T-helper 1 cell treated with Interleukin-12 subunit alpha and Interleukin-12 subunit beta and Interleukin-4 antibody, amounts not matched to agents 30 μg/mL and 1 μg/mL, for 36 hours (primary cell): ENCODE results near the gene PLCL1.

Experiments
- H3K27ac Mint-ChIP-seq: one replicate; pipeline ENCODE4 v1.8.0; 2021; ENCODE audit warnings: mild to moderate bottlenecking, mixed read lengths
- H3K27me3 Mint-ChIP-seq: one replicate; pipeline ENCODE4 v1.8.0; 2021; ENCODE audit warnings: low read depth, mixed read lengths
- H3K36me3 Mint-ChIP-seq: one replicate; pipeline ENCODE4 v1.8.0; 2021; ENCODE audit warnings: low read depth, mixed read lengths
- H3K4me1 Mint-ChIP-seq: one replicate; pipeline ENCODE4 v1.8.0; 2021; ENCODE audit warnings: low read depth, mixed read lengths
- H3K4me3 Mint-ChIP-seq: one replicate; pipeline ENCODE4 v1.8.0; 2021; ENCODE audit warnings: mild to moderate bottlenecking, moderate library complexity, mixed read lengths
- H3K9me3 Mint-ChIP-seq: one replicate; pipeline ENCODE4 v1.8.0; 2021; ENCODE audit warnings: mixed read lengths

Gene PLCL1

DNA sequence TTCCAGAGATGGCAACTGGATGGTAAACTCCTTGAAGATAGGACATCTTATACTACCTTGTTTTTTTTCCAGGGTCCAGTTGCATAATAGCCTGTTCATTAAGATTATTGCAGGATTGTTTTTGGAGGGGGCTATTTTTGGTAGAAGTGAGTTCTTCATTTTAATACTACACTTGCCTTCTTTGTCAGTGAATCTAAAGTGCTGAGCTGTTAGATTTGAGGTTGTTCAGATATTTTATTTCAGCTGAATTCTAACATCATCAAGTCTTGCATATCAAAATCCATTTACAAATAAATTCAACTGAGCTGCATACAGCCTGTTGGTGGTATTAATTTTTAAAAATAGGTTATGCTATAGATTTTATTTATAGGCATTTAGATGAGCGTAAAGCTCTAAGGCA is 72.1 kb downstream of the PLCL1 start:
- no peaks in the 10 kb centered on the region for H3K27me3 Mint-ChIP-seq
- no peaks in the 10 kb centered on the region for H3K9me3 Mint-ChIP-seq
- H3K27ac Mint-ChIP-seq, result no peak overlapping the region
- H3K4me3 Mint-ChIP-seq, result no peak overlapping the region
- H3K36me3 Mint-ChIP-seq, result no peaks in the 10 kb centered on the region
- H3K4me1 Mint-ChIP-seq, result peaks cover 3% of the 10 kb centered on the region

DNA sequence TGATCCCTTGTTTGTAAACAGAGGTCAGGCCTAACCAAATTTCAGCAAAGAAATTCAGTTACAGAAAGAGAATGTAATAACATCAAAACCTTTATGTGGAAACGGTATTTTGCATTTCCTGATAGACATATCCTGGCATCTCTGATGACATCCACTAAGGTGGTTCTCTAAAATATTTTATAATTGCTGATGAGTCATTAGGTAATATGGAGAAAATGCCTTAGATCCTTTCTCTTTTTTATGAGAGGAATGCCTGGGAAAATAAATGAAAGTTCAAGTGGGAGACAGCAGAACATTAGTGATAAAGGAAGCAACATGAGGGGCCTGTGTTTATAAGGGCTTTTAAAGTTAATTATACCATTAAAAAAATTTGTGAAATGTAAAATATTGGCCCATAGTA is 72.6 kb downstream of the PLCL1 start:
- Mint-ChIP-seq H3K36me3 (no peaks in the 10 kb centered on the region), H3K9me3 (no peaks in the 10 kb centered on the region), H3K4me1 (peaks cover under 1% of the 10 kb centered on the region), H3K27me3 (no peaks in the 10 kb centered on the region), H3K4me3 (no peak overlapping the region), H3K27ac (no peak overlapping the region)

DNA sequence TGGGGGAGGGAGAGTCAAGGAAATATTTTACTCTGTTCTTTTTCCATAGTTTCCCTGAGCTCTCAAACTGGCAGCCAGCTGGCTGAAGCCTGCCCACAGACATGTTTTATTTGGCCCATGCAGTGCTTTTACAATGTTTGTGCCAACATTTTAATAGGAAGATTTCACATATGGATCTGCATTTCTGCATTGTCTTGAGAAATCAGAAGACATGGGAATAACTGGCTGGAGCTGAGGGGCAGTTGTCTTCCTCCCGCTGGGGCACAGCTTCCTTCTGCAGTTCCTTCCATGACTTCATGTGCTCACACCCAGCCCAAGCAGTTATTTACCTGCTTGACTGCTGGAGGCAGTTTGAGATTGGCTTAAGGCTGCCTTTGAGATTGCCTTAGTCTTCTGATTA is 74.4 kb downstream of the PLCL1 start:
- Mint-ChIP-seq H3K4me1 (no peaks in the 10 kb centered on the region), H3K9me3 (peaks cover 4% of the 10 kb centered on the region), H3K4me3 (no peak overlapping the region), H3K27ac (no peak overlapping the region), H3K36me3 (no peaks in the 10 kb centered on the region), H3K27me3 (no peaks in the 10 kb centered on the region)

- Mint-ChIP-seq H3K4me3 (no peak overlapping the region), H3K36me3 (peaks cover 3% of the 10 kb centered on the region), H3K9me3 (peaks cover 4% of the 10 kb centered on the region), H3K27me3 (no peaks in the 10 kb centered on the region), H3K27ac (no peak overlapping the region), H3K4me1 (no peaks in the 10 kb centered on the region)
Observed at GRCh38 chr2:197879812-197880408, 75.5 kb downstream of the PLCL1 start.

DNA sequence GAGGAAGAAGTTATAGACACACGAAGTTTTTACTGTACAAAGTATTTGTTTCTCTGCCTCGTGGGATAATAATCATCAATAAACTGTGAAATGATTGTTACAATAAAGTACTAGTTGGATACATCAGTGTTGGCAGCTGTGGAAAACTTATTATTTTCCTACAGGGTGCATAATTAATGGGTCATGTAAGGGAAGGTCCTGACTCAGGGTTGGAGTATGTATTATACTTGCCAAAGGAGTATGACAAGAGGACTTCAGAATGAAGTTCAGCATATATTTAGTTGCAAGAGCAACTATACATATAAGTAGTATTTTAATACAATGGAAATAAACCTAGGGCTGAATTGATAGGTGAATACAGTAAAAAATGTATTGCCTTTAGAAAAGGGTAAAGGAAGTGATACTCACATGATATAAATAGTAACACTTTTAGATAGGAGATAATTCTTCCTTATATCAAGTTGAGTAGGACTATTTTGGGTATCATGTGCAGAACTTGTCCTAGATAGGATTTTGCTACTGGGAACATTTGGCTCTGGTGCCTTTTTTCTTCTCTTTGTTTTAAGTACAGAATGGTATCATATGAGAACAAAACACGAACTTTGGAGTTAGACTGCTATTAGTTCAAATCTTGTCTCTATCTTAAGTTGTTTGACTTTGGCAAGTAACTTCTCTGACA is 79.1 kb downstream of the PLCL1 start:
- peaks cover 5% of the 10 kb centered on the region for H3K4me1 Mint-ChIP-seq
- H3K4me3 Mint-ChIP-seq, result no peak overlapping the region
- no peak overlapping the region for H3K27ac Mint-ChIP-seq
- H3K27me3 Mint-ChIP-seq, result no peaks in the 10 kb centered on the region
- peaks cover 7% of the 10 kb centered on the region for H3K36me3 Mint-ChIP-seq
- H3K9me3 Mint-ChIP-seq, result peaks cover 4% of the 10 kb centered on the region

DNA sequence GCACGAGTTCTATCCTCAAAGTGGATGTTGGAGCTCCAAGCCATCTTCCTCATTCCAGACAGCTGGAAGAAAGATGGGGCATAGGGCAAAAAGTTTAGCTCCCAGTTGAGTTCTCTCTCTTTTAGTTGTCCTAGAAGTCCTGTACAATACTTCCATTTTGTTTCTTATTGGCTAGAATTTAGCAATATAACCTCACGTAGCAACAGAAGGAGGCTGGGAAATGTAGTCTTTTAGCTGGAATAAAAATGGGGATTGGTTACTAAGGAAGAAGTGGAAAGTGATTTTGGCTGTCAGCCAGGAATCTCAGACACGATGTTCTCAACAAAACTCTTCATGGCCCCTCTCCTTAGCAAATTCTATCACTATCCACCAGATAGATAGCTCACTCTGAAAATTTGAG is 79.9 kb downstream of the PLCL1 start:
- Mint-ChIP-seq H3K9me3 (peaks cover 4% of the 10 kb centered on the region), H3K4me1 (peaks cover 8% of the 10 kb centered on the region), H3K27ac (no peak overlapping the region)

GRCh38 chr2:197885126-197885525 is 80.7 kb downstream of the PLCL1 start:
- no peak overlapping the region for H3K27ac Mint-ChIP-seq
- H3K4me3 Mint-ChIP-seq, result no peak overlapping the region
- peaks cover 7% of the 10 kb centered on the region for H3K36me3 Mint-ChIP-seq
- H3K27me3 Mint-ChIP-seq, result no peaks in the 10 kb centered on the region
- H3K4me1 Mint-ChIP-seq, result peaks cover 14% of the 10 kb centered on the region
- peaks cover 4% of the 10 kb centered on the region for H3K9me3 Mint-ChIP-seq

More for the DNA sequence above, 79.9 kb downstream of the PLCL1 start:
- H3K4me3 Mint-ChIP-seq, result no peak overlapping the region
- H3K27me3 Mint-ChIP-seq, result no peaks in the 10 kb centered on the region
- H3K36me3 Mint-ChIP-seq, result peaks cover 7% of the 10 kb centered on the region

- peaks cover 14% of the 10 kb centered on the region for H3K4me1 Mint-ChIP-seq
- H3K36me3 Mint-ChIP-seq, result peaks cover 7% of the 10 kb centered on the region
- peaks cover 4% of the 10 kb centered on the region for H3K9me3 Mint-ChIP-seq
- no peak overlapping the region for H3K27ac Mint-ChIP-seq
- H3K27me3 Mint-ChIP-seq, result no peaks in the 10 kb centered on the region
- no peak overlapping the region for H3K4me3 Mint-ChIP-seq
Observed at GRCh38 chr2:197885587-197885986, 81.2 kb downstream of the PLCL1 start.

- Mint-ChIP-seq H3K4me3 (no peak overlapping the region), H3K4me1 (peaks cover 32% of the 10 kb centered on the region), H3K27ac (peak overlapping the region; percentile 21)
Observed at GRCh38 chr2:197888321-197888720, 83.9 kb downstream of the PLCL1 start.

GRCh38 chr2:197889041-197889440 is 84.6 kb downstream of the PLCL1 start:
- Mint-ChIP-seq H3K27me3 (no peaks in the 10 kb centered on the region), H3K4me3 (peak overlapping the region; percentile 56), H3K36me3 (peaks cover 15% of the 10 kb centered on the region), H3K4me1 (peaks cover 35% of the 10 kb centered on the region), H3K9me3 (peaks cover 6% of the 10 kb centered on the region), H3K27ac (peak overlapping the region; percentile 94)

More at GRCh38 chr2:197888321-197888720, 83.9 kb downstream of the PLCL1 start:
- Mint-ChIP-seq H3K9me3 (peaks cover 8% of the 10 kb centered on the region), H3K27me3 (no peaks in the 10 kb centered on the region), H3K36me3 (peaks cover 15% of the 10 kb centered on the region)

DNA sequence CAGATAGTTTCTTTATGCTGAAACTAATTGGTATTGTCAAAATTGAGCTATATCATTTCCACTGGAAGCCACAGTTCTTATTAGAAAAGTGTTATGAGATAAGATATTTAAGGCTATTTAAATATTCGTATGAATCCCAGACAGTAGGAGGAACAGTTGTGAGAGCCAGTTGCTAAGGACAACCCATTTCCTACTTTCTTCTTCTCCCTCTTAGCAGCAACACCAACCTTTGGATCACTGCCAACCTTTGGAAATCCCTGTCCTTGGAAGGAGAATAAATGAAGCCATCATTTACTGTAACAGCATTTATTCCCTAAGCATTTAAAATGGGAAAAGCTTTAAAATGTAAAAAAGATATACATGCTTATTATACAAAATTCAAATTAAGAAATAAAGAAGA is 85.8 kb downstream of the PLCL1 start:
- Mint-ChIP-seq H3K36me3 (peaks cover 12% of the 10 kb centered on the region), H3K27me3 (no peaks in the 10 kb centered on the region), H3K4me1 (peaks cover 35% of the 10 kb centered on the region), H3K27ac (no peak overlapping the region), H3K9me3 (peaks cover 6% of the 10 kb centered on the region), H3K4me3 (no peak overlapping the region)

GRCh38 chr2:197891897-197892442 is 87.6 kb downstream of the PLCL1 start:
- Mint-ChIP-seq H3K9me3 (peaks cover 6% of the 10 kb centered on the region), H3K27ac (peak overlapping the region; percentile 85), H3K27me3 (peaks cover 1% of the 10 kb centered on the region), H3K36me3 (peaks cover 9% of the 10 kb centered on the region), H3K4me3 (peak overlapping the region; percentile 77), H3K4me1 (peaks cover 35% of the 10 kb centered on the region)

DNA sequence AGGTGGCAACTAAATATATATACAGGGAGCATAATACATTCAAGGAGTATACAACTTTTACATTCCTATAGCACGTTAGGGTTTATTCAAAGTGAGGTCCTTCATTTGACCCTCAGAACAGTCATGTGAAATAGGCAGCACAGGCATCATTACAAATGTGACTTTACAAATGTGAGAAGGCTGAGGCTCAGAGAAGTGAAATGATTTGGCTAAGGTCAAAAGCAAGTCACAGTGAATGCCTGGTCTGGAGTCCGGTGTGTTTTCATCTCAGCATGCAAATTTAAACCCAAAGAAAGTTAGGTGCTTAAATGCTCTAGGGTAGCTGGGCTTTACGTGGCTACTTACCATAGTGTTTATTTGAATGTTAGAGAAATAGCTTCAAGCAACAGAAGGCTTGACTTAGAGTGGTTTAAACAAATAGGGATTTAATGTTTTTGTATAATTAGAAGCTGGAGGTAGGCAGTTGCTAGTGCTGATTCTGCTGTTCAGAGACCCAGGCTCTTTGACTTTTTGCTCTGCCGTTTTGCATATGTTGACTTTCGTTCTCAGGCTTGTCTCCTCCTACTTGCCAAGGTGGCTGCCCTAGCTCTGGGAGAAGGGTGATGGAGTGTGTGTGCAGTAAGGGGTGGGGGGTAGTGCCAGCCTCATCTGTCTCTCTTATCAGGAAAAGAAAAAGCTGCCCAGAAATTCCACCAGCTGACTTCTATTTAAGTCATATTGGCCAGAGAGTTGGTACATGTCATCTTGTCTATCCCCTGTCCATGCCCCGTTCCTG is 89.2 kb downstream of the PLCL1 start:
- Mint-ChIP-seq H3K4me1 (peaks cover 30% of the 10 kb centered on the region), H3K36me3 (peaks cover 9% of the 10 kb centered on the region), H3K27ac (peak overlapping the region; percentile 32), H3K4me3 (peak overlapping the region; percentile 56), H3K9me3 (peaks cover 6% of the 10 kb centered on the region), H3K27me3 (peaks cover 4% of the 10 kb centered on the region)

DNA sequence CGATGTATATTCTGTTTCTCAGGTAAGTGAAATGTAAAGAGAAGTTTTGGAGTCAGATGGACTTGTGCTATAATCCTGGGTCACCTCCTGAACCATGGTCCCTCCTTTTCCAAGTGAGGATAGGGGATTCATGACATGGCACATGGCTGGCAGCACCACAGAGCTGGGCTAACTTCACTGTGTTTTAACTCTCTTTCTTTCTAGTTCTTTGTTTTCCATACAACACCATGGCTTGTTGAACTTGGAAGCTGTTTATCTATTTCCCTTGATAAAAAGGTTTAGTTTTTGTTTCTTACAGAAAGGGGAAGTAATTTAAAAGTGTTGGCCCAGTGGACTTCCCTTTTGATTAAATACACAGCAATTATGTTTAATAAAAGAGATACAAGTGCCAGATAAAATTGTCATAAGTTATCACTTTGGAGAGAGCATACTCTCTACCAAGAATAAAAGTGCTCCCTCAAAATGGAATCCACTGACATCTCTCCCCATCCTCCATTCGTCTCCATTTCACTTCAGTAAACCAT is 90.4 kb downstream of the PLCL1 start:
- H3K9me3 Mint-ChIP-seq, result peaks cover 6% of the 10 kb centered on the region
- H3K4me1 Mint-ChIP-seq, result peaks cover 23% of the 10 kb centered on the region
- no peak overlapping the region for H3K27ac Mint-ChIP-seq
- H3K36me3 Mint-ChIP-seq, result peaks cover 9% of the 10 kb centered on the region
- peaks cover 5% of the 10 kb centered on the region for H3K27me3 Mint-ChIP-seq
- no peak overlapping the region for H3K4me3 Mint-ChIP-seq
